HG02981 (cell line): ENCODE results near the gene CYTH2.
"Not testable (repeated sequence)": the region's sequence is repeated elsewhere in the genome, so short reads cannot be mapped to it uniquely, and the experiment has no call there.

Source experiments
- ATAC-seq: cut with Tn5 transposase; IDR thresholded peaks from one replicate; pipeline ENCODE4 v1.9.1; 2021; ENCODE audit warnings: mild to moderate bottlenecking, moderate library complexity; ENCODE audit not compliant: unreplicated experiment

The CYTH2 gene

GRCh38 chr19:48476176-48476575 is 7.0 kb downstream of the CYTH2 start:
- no peak for ATAC-seq

- ATAC-seq: no peak
Observed at GRCh38 chr19:48477067-48477685, 8.0 kb downstream of the CYTH2 start.

- ATAC-seq: no peak
Observed at GRCh38 chr19:48477698-48478338, 8.6 kb downstream of the CYTH2 start.

- no peak for ATAC-seq
Observed at GRCh38 chr19:48478339-48479256, 9.4 kb downstream of the CYTH2 start.

- no peak for ATAC-seq
Observed at GRCh38 chr19:48479686-48480085, 10.5 kb downstream of the CYTH2 start.

- no peak for ATAC-seq
Observed at GRCh38 chr19:48480183-48480557, 11.0 kb downstream of the CYTH2 start.

- no peak for ATAC-seq
Observed at GRCh38 chr19:48480558-48481500, 11.7 kb downstream of the CYTH2 start.

- ATAC-seq: no peak
Observed at GRCh38 chr19:48481846-48482639, 12.9 kb downstream of the CYTH2 start.

GRCh38 chr19:48483301-48483700 is 14.1 kb downstream of the CYTH2 start:
- ATAC-seq: no peak

- no peak for ATAC-seq
Observed at GRCh38 chr19:48484247-48484893, 15.2 kb downstream of the CYTH2 start.

- ATAC-seq: no peak
Observed at GRCh38 chr19:48484931-48485612, 15.9 kb downstream of the CYTH2 start.

GRCh38 chr19:48486706-48487105 is 17.5 kb downstream of the CYTH2 start:
- not testable (repeated sequence) for ATAC-seq

- no peak for ATAC-seq
Observed at GRCh38 chr19:48487544-48487943, 18.4 kb downstream of the CYTH2 start.

GRCh38 chr19:48487948-48488347 is 18.8 kb downstream of the CYTH2 start:
- ATAC-seq: no peak

- not testable (repeated sequence) for ATAC-seq
Observed at GRCh38 chr19:48488478-48488877, 19.3 kb downstream of the CYTH2 start.

- peak; percentile 47 for ATAC-seq
Observed at GRCh38 chr19:48489608-48490216, 20.5 kb downstream of the CYTH2 start.

- no peak for ATAC-seq
Observed at GRCh38 chr19:48490981-48491792, 22.0 kb downstream of the CYTH2 start.

GRCh38 chr19:48491793-48492123 is 22.6 kb downstream of the CYTH2 start:
- ATAC-seq: no peak
